A549 (cell line): ENCODE results near the gene ARID5B. TPM values are rescaled to one million over a fixed set of nuclear protein-coding genes. Genes with fewer than 3 reads are reported as not detected.

Source experiments
- ATAC-seq, 2 experiments: fragments of 200-7000 bp in 1 of 2; fragments of >200 bp in 1 of 2; cut with Nextera tagmentation in 1 of 2; cut with Tn5 transposase in 1 of 2; 3 replicates each; pipeline versions ENCODE4 v1.8.0 to v1.9.1; 2018 to 2020; ENCODE audit warnings: mild to moderate bottlenecking in 1 of 2, moderate library complexity in 1 of 2
- CTCF ChIA-PET: fragments of 300-600 bp; sonication (Branson Sonifier 250); formaldehyde crosslinking; extraction: SDS; loops from one replicate; lab custom pipeline; 2021; ENCODE audit warnings: antibody characterized with exemption, inconsistent platforms; lab: Yijun Ruan, JAX
- POLR2A ChIA-PET: fragments of 350-600 bp; formaldehyde crosslinking; extraction: SDS; loops from one replicate; lab custom pipeline; 2021; ENCODE audit warnings: antibody characterized with exemption, inconsistent platforms; lab: Yijun Ruan, JAX
- DNase-seq, 2 experiments: peaks; one replicate each; pipeline versions ENCODE4 v3.0.0 to v3.0.0-alpha.2; 2011 to 2016; ENCODE audit warnings: low read depth in 1 of 2, low spot score in 1 of 2
- FAIRE-seq: peaks from 2 replicates; lab custom pipeline; 2011; peaks lifted over from hg19 to GRCh38; lab: Jason Lieb, UNC
- H3K27ac ChIP-seq, 2 experiments: fragments of >200 bp; sonication (Bioruptor Twin); formaldehyde crosslinking; 3 replicates each; pipeline ENCODE4 v1.5.1; 2016 to 2017
- H3K4me1 ChIP-seq: fragments of >200 bp; sonication (Bioruptor Twin); formaldehyde crosslinking; 3 replicates; pipeline ENCODE4 v1.6.1; 2016
- H3K4me2 ChIP-seq: fragments of >200 bp; sonication (Bioruptor Twin); formaldehyde crosslinking; 3 replicates; pipeline ENCODE4 v1.6.1; 2016
- H3K4me3 ChIP-seq: fragments of >200 bp; sonication (Bioruptor Twin); formaldehyde crosslinking; 3 replicates; pipeline ENCODE4 v1.5.1; 2016
- H3K9me3 ChIP-seq: fragments of >200 bp; sonication (Bioruptor Twin); formaldehyde crosslinking; 3 replicates; pipeline ENCODE4 v1.6.1; 2016
- BHLHE40 ChIP-seq: IDR thresholded peaks from 2 replicates; pipeline ENCODE4 v1.6.1; 2012; ENCODE audit warnings: low read depth, low read length, inconsistent platforms
- CBX2 ChIP-seq: fragments of 200-600 bp; sonication (generic); IDR thresholded peaks from 2 replicates; pipeline ENCODE4 v1.6.1; 2016; ENCODE audit warnings: low read depth, mild to moderate bottlenecking, borderline replicate concordance
- CEBPB ChIP-seq, 2 experiments: fragments of >200 bp in 1 of 2; sonication (Bioruptor Twin) in 1 of 2; formaldehyde crosslinking in 1 of 2; IDR thresholded peaks; 2 replicates each; pipeline ENCODE4 v1.6.1; 2012 to 2016
- CHD2 ChIP-seq: fragments of 150-350 bp; IDR thresholded peaks from 2 replicates; pipeline ENCODE4 v1.6.1; 2014; ENCODE audit warnings: low read length; ENCODE audit not compliant: partially characterized antibody
- EHF ChIP-seq: fragments of 250-450 bp; sonication (Bioruptor Pico); IDR thresholded peaks from 2 replicates; pipeline ENCODE4 v1.5.0; 2020; ENCODE audit warnings: mild to moderate bottlenecking
- EHMT2 ChIP-seq: fragments of 200-600 bp; sonication (generic); IDR thresholded peaks from 2 replicates; pipeline ENCODE4 v1.6.1; 2016; ENCODE audit warnings: antibody characterized with exemption, low read depth, mild to moderate bottlenecking, moderate library complexity
- ESRRA ChIP-seq: fragments of 150-350 bp; IDR thresholded peaks from 2 replicates; pipeline ENCODE4 v1.6.1; 2014; ENCODE audit warnings: mild to moderate bottlenecking, low read length, borderline replicate concordance
- FOSB ChIP-seq: fragments of 250-450 bp; sonication (Bioruptor Pico); IDR thresholded peaks from 2 replicates; pipeline ENCODE4 v1.5.0; 2020; ENCODE audit warnings: mild to moderate bottlenecking, moderate library complexity
- KDM1A ChIP-seq: fragments of 200-600 bp; sonication (generic); IDR thresholded peaks from 2 replicates; pipeline ENCODE4 v1.6.1; 2016; ENCODE audit warnings: low read depth, mild to moderate bottlenecking
- MAFK ChIP-seq: fragments of 450-650 bp; IDR thresholded peaks from 2 replicates; pipeline ENCODE4 v1.6.1; 2014; ENCODE audit not compliant: partially characterized antibody
- MYC ChIP-seq: IDR thresholded peaks from 2 replicates; pipeline ENCODE4 v1.6.1; 2012; ENCODE audit warnings: mild to moderate bottlenecking, inconsistent platforms, low read length, improper control_type of control experiment, borderline replicate concordance
- NFE2L2 ChIP-seq: fragments of 150-350 bp; conservative IDR thresholded peaks from 2 replicates; pipeline ENCODE4 v1.6.1; 2014; ENCODE audit warnings: low read length
- NPAS2 ChIP-seq: fragments of 250-450 bp; sonication (Bioruptor Pico); IDR thresholded peaks from 2 replicates; pipeline ENCODE4 v1.8.0; 2022; ENCODE audit warnings: mild to moderate bottlenecking, moderate library complexity, borderline replicate concordance
- NR3C1 ChIP-seq: fragments of >200 bp; sonication (Bioruptor Twin); formaldehyde crosslinking; IDR thresholded peaks from 3 replicates; pipeline ENCODE4 v1.6.1; 2017
- PHF8 ChIP-seq: fragments of 200-600 bp; sonication (generic); IDR thresholded peaks from 2 replicates; pipeline ENCODE4 v1.6.1; 2016; ENCODE audit warnings: low read depth, mild to moderate bottlenecking, antibody characterized with exemption, moderate library complexity, borderline replicate concordance
- RARB ChIP-seq: fragments of 250-450 bp; sonication (Bioruptor Pico); IDR thresholded peaks from 2 replicates; pipeline ENCODE4 v1.8.0; 2021; ENCODE audit warnings: mild to moderate bottlenecking, moderate library complexity
- REST ChIP-seq: fragments of 200-600 bp; sonication (generic); IDR thresholded peaks from 2 replicates; pipeline ENCODE4 v1.6.1; 2016; ENCODE audit warnings: antibody characterized with exemption, mild to moderate bottlenecking, moderate library complexity
- SMC3 ChIP-seq: fragments of >200 bp; sonication (Bioruptor Twin); formaldehyde crosslinking; IDR thresholded peaks from 3 replicates; pipeline ENCODE4 v1.6.1; 2018; ENCODE audit warnings: inconsistent platforms
- ZSCAN20 ChIP-seq: fragments of 250-450 bp; sonication (Bioruptor Pico); IDR thresholded peaks from 2 replicates; pipeline ENCODE4 v1.8.0; 2022; ENCODE audit warnings: mild to moderate bottlenecking, moderate library complexity
- WGBS: methylation state at CpG from one replicate; pipeline ENCODE4 v1.1.6; 2017; ENCODE audit errors: missing lambda C conversion rate; 5-methylcytosine and 5-hydroxymethylcytosine counted together
- polyA plus RNA-seq, 4 experiments: library from polyadenylated mRNA; depleted of rRNA in 3 of 4; stranded (reverse); fragments of >200 nt; fragmentation: RNase III in 1 of 4; extraction: RNeasy Plus Mini Kit Qiagen cat#74134 plus additional on column Dnase treatment in 1 of 4; gene quantifications; 2 replicates in 3 of 4; 3 replicates in 1 of 4; pipeline ENCODE4 v1.2.3, GENCODE V29; 2011 to 2017
- TF ChIP-seq, protein P1 (sequence below): fragments of >200 bp; sonication (Bioruptor Twin); formaldehyde crosslinking; IDR thresholded peaks from 2 replicates; pipeline ENCODE4 v1.6.1; 2016

Gene ARID5B
- polyA plus RNA-seq, 2 of the 4 experiments (the other 2 are of a cell fraction): 0.75 to 1.6 TPM

DNA sequence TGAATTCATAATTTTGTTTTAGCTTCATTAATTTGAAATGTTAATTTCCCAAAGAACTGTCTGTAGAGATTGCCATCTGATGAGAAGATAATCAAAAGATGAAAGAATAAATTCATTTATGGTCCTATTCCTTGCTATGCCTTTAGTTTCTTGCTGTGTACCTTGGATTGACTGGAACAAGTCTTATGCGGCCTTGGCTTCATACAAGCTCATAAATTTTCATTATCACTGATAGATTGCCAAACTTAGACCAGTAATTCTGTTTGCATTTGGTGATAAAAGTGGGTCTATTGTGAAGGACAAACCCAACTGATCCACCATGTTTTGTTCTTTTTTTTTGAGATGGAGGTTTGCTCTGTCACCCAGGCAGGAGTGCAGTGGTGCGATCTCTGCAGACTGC is 48.2 kb downstream of the ARID5B start (continued):
- no peak for TF ChIP-seq BHLHE40
- TF ChIP-seq, all 56 proteins: peak for 0

DNA sequence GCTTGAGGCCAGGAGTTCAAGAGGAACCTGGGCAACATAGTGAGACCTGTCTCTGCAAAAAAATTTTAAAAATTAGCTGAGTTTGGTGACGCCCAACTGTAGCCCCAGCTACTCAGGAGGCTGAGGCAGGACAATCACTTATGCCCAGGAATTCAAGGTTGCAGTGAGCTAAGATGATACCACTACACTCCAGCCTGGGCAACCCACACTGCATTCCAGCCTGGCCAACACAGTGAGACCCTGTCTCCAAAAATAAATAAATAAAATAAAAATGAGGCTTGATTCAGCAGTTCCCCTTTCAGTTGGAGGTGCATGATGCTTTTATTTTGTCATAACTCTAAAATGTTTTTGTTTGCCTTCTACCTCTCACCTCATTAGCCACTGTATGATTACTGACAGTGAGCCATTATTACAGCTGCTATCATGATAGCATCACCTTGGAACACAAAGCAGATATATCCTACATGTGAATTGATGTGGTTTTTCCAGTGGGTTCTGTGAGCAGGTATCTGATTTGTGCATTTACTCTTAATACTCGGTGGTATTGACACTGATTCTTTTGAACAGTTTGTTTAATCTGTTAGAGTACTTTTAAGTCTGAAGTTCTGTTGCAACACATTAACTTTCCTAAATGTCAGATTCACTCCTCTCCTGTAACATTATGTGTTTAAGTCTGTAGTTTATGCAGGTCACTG is 49.1 kb downstream of the ARID5B start:
- TF ChIP-seq NFE2L2 (no peak), CEBPB (IDR thresholded peaks at IDR 0.05) (no peak), FOSB (CRISPR knock-in tag) (no peak), REST (no peak), ESRRA (no peak), CHD2 (no peak), MYC (no peak), EHMT2 (no peak), NPAS2 (CRISPR knock-in tag) (no peak), KDM1A (no peak), CBX2 (no peak), MAFK (no peak), PHF8 (no peak), SMC3 (no peak), ZSCAN20 (no peak)
- TF ChIP-seq, protein P1, sequence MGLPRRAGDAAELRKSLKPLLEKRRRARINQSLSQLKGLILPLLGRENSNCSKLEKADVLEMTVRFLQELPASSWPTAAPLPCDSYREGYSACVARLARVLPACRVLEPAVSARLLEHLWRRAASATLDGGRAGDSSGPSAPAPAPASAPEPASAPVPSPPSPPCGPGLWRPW: no peak
- Histone ChIP-seq H3K27ac (no peak overlapping the region), H3K4me3 (no peak overlapping the region), H3K4me2 (no peak overlapping the region), H3K9me3 (no peaks in the 10 kb centered on the region), H3K4me1 (no peaks in the 10 kb centered on the region)
- WGBS: 48% methylated on average over 2 of the region's 2 CpGs
- FAIRE-seq (no peak), DNase-seq (no peak), ATAC-seq (no peak)
- CTCF ChIA-PET: interaction anchor here (1.1 to 1.6 kb wide), 2 partner anchors 22 to 295 kb away, joined by 3 to 5 read pairs; no protein-coding TSS in a partner anchor
- POLR2A ChIA-PET: no interaction called here

DNA sequence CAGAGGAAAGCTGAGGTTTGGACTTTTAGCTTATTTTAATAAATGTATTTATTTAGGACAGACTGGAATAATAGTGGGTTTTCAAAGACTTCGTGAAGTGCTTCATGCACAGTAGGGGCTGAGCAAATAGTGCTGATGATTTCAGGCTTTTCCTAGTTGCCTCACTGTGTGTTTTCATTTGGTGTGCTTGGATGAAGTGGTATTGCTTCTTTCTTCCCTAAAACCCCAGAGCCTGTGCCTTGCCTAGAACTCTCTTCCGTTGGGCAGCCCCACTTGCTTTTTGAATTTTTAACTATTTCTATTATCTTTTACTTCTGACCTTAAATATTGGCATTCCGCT is 49.6 kb downstream of the ARID5B start:
- Histone ChIP-seq H3K4me1 (no peaks in the 10 kb centered on the region), H3K4me2 (no peak overlapping the region), H3K9me3 (no peaks in the 10 kb centered on the region), H3K4me3 (no peak overlapping the region), H3K27ac (no peak overlapping the region)
- FAIRE-seq: no peak
- DNase-seq: no peak
- 46% methylated on average over 3 of the region's 3 CpGs for WGBS
- TF ChIP-seq EHF (CRISPR knock-in tag) (no peak), NR3C1 (no peak), MYC (no peak), MAFK (no peak), RARB (CRISPR knock-in tag) (no peak)
- CTCF ChIA-PET: no interaction called here
- no peak for ATAC-seq
- POLR2A ChIA-PET: no interaction called here
